Superior temporal gyrus (tissue), 1 donor: ENCODE results near the gene CAMTA1.
A peak's percentile ranks its signal among the peaks of the same experiment; 100 is the strongest.
"Not testable (repeated sequence)": the region's sequence is repeated elsewhere in the genome, so short reads cannot be mapped to it uniquely, and the experiment has no call there.

Experiments
- DNase-seq: peaks from one replicate; pipeline ENCODE4 v3.0.0-alpha.2; 2016; ENCODE audit errors: extremely low spot score

CAMTA1 gene

DNA sequence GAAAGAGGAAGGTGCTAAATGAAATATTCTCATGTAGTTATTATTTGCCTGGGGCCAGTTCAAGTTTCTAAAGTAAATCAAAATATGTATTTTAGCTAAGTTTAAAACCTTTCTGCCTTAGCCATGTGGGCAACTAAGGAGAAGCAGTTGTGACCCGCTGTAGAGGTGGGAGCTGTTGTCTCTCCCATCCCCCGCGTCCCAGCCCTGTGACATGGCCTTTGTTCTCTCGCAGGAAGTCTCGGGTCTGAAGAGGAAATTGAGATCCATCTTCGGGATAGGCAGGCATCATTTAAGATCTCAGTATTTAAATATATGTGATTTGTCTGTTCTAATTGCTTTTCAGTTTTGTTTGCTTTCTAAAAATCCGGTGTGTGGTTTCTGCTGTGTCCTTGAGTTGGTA lies 121.5 kb downstream of the CAMTA1 start:
- no peak for DNase-seq

GRCh38 chr1:6907201-6907600 lies 121.9 kb downstream of the CAMTA1 start:
- no peak for DNase-seq

GRCh38 chr1:6907676-6908434 lies 122.6 kb downstream of the CAMTA1 start:
- no peak for DNase-seq

- DNase-seq: no peak
These were observed 124.1 kb downstream of the CAMTA1 start for GRCh38 chr1:6909401-6909800.

DNA sequence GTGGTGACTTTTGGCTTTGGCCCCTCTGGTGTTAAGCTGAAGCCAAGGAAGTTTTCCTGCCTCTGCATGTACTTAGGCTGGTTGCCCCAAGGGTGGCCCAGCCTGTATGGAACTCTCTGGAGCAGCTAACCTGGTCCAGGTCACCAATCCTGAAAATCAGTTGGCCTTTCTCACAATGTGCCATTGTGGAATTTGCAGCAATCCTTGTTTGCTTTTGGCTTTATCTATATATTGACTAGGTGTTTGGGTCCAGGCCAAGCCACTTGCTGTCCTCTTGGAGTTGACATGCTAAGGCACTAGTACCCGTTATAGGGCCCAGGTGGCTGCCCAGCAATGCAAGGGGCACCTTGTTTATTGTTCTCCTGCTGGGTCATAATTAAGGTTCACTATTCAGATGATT lies 124.6 kb downstream of the CAMTA1 start:
- no peak for DNase-seq

DNA sequence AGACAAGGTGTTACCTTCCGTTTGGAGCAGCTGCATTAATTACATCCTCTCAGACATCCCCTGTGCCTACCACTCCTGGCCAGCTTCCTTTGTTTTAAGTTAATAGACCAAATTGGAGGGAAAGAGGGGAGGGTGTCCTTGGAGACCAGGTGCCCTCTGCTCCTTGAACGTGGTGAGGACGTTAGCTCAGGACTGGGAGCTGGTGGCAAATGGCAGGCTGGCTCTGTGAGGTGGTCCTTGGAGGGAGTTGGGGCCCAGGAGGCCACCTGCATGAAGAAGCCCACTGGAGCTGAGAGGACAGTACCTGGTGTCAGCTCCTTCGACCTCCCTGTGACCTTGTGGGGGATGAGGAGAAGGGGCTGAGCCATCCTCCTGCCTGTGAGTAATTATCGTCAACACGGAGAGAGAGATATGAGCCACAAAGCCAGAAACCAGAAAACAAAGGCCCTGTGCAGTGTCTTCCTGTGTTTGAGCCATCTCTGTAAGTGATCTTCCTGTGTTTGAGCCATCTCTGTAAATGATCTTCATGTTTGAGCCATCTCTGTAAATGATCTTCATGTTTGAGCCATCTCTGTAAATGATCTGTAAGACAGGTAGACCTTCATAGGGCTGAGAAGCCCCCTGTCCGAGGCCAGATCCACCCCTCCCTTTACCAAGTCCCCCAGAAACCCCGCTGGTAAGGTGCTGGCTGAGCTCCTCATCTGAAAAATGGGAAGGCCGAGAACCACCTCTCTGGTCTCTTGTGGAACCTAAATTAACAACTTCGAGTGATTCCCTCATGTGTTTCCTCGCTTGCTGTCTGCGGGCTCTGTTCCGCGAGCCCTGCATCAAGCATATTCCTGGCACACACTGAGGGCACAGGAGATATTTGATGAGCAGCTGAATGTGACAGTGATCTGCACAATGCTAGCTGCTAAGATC lies 126.0 kb downstream of the CAMTA1 start:
- DNase-seq: no peak

- no peak for DNase-seq
These were observed 126.7 kb downstream of the CAMTA1 start for GRCh38 chr1:6911974-6912373.

DNA sequence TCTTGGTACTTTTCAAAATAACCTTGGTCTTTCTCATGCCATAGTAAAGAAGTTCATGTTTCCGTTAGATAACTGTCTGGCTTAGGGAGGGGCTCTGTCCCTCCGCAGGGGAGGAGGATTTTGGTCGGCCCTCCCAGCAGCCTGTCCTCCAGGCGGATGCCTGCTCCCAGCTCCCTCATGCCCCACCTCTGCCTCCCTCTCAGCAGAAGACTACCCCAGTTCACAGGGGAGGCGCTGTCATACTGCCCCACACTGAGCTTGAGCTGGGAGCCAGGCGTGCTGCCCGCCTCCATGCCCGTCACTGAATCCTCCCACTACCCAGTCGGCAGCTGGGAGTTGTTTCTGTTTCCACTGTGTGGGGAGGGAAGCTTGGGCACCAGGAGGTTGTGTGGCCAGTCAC lies 127.3 kb downstream of the CAMTA1 start:
- no peak for DNase-seq

GRCh38 chr1:6913086-6913485 lies 127.8 kb downstream of the CAMTA1 start:
- no peak for DNase-seq

- DNase-seq: peak; percentile 30
These were observed 129.5 kb downstream of the CAMTA1 start for GRCh38 chr1:6914706-6915105.

GRCh38 chr1:6915999-6916565 lies 130.8 kb downstream of the CAMTA1 start:
- DNase-seq: no peak

DNA sequence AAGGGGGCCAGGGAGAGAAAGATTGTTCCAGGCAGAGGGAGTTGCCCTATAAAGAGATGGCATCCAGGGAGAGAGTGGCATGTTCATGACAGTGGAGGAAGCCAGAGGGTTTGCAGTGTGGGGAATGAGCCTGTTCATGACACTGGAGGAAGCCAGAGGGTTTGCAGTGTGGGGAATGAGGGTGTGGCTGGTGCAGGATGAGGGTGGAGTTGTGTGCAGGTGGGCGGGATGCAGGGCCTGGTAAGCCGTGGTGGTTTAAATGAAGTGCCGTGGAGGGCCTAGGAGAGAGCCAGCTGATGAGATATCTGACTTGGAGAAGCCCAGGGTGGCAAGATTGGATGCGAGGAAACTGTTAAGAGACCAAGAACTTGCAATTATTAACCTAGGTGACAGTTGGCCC lies 131.8 kb downstream of the CAMTA1 start:
- no peak for DNase-seq

DNA sequence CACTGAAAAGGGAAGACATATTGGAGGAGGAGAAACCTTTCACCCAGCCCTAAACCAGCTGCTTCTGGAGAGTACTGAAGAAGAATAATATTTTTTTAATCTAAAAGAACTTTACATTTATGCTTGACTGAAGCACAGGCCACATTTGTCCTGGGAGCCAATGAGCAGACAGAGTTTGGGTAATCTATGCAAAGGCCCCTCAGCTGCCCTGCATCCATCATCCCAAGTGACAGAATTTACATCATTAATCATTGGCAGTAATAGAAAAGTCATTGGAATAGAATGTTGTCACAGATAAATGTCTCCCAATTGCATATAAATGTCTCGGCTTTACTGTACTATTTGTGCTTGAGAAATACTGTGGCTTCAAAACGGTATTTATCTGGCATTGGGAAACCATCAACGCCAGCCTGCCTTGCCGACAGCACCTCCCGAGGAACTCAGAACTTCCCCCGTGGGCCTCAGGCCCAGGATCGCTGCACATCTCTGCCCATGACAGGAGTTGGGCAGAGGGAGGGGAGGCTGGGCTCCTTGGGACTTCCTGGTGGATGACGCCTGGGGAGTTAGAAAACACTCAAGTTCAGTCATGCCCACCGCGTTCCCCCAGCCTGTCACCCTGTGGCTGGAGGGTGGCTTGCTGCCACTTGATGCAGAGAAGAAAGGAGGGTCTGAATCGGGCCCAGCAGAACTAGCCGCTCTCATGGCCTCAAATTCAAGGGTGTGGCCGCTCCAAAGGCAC lies 133.1 kb downstream of the CAMTA1 start:
- DNase-seq: no peak

DNA sequence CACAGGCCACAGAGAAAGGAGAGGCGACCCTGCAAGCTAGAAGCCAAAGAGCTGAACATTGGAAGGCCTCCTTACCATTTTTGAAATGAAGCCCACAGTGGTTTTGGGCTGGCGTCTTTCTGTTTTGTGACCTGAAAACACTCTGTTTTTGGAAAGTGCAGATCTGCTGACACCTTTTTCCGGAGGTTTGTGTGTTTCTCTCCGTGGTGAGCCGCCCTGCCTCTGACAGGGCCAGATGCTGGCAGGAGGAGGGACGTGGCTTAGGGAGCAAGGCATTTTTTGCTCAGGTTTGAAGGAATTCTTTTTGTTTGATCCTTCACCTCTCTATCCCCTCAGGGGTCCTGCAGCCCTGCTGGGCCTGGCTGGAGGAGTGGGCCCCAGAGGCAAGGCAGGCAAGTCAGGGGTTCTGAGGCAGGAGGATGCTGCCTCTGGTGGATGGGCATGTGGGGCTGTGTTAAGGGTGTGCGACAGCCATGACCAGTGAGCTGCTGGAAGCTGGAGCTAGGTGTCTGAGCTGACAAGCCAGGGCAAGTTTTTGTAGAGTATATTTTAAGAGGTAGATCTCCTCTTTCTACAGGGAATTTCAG lies 133.8 kb downstream of the CAMTA1 start:
- no peak for DNase-seq

- not testable (repeated sequence) for DNase-seq
These were observed 136.3 kb downstream of the CAMTA1 start for GRCh38 chr1:6921506-6921905.

GRCh38 chr1:6922096-6922931 lies 137.1 kb downstream of the CAMTA1 start:
- peak; percentile 41 for DNase-seq

GRCh38 chr1:6923012-6923411 lies 137.8 kb downstream of the CAMTA1 start:
- no peak for DNase-seq

GRCh38 chr1:6923416-6923815 lies 138.2 kb downstream of the CAMTA1 start:
- no peak for DNase-seq

DNA sequence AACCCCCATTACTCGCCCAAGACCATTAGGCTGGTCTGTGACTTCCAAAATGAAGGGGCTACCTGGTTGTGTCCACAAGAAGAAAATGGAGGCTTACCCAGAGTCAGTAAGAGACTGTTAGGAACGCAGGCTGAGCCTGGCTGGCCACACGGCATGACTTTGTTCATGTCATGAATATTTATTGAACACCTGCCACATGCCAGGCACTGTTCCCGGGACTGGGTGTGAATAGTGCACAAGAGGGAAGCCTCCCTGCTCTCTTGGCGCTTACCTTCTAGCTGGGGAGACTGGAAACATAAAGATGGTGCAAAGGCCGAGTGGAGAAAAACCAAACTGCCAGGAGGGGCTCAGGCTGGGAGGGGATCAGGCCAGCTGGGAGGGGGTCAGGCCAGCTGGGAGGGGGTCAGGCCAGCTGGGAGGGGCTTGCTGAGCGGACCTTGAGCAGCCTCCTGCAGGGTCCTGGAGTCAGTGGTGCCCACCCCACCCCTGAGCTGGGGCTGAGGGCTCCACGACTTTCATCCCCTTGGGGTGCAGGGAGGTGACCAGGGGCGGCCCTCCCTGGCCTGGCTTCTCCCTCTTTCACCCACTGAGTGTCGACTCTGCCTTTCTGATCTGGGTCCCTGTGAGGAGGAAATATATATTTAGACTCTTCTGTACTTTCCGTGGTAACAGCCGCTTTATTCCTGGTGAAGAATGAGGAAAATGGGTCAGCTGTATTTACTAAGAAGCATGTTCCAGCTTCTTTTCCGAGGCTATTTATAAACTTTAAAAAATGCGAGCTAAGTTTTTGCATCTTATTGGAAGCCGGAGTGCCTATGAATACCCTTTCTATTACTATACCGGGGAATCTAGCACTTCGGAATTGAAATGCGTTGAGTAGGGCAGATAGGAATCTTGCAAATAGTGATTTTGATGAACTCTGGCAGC lies 139.0 kb downstream of the CAMTA1 start:
- peak; percentile 66 for DNase-seq
